K562 (cell line): ENCODE data around the gene TAS2R41. TPM values are rescaled to one million over a fixed set of nuclear protein-coding genes. Genes with fewer than 3 reads are reported as not detected.

Experiments
- ATAC-seq: fragments of 200-7000 bp; cut with Tn5 transposase; 3 replicates; pipeline ENCODE4 v1.9.1; 2020; ENCODE audit warnings: moderate library complexity
- BruUV-seq: library from RNA; stranded (reverse); fragments of 400-500 nt; replicated peaks from 2 replicates; lab custom pipeline; 2021; lab: Mats Ljungman, UMichigan
- CTCF ChIA-PET: fragments of 300-600 bp; formaldehyde crosslinking; extraction: SDS; loops from one replicate; lab custom pipeline; 2021; ENCODE audit warnings: low intra/inter-chr PET ratio; lab: Yijun Ruan, JAX
- POLR2A ChIA-PET: fragments of 300-600, 350-650 bp; sonication (Branson Sonifier 250); formaldehyde crosslinking; extraction: SDS; loops from one replicate; lab custom pipeline; 2021; ENCODE audit warnings: antibody characterized with exemption, inconsistent platforms; lab: Yijun Ruan, JAX
- DNase-seq, 4 experiments: peaks; one replicate each; pipeline versions ENCODE4 v3.0.0 to v3.0.0-alpha.2; 2011 to 2018; ENCODE audit warnings: low spot score in 3 of 4, mixed read lengths in 3 of 4; ENCODE audit errors: extremely low read depth in 1 of 4
- FAIRE-seq: peaks from 2 replicates; lab custom pipeline; 2011; peaks lifted over from hg19 to GRCh38; lab: Jason Lieb, UNC
- H2AFZ ChIP-seq: 2 replicates; pipeline ENCODE4 v1.6.0; 2011; ENCODE audit warnings: low read depth, low read length, control low read depth, inconsistent platforms
- H3K27ac ChIP-seq: fragments of 200-600 bp; 3 replicates; pipeline ENCODE4 v1.8.0; 2011; ENCODE audit warnings: low read depth, mild to moderate bottlenecking, control low read depth, inconsistent platforms, low read length, moderate library complexity, mixed read lengths; ENCODE audit errors: extremely low read depth
- H3K27me3 ChIP-seq, 2 experiments: fragments of 300-600 bp in 1 of 2; 2 replicates in 1 of 2; 3 replicates in 1 of 2; pipeline versions ENCODE4 v1.6.0 to v1.8.0; 2011; ENCODE audit warnings: inconsistent platforms in 2 of 2, low read length in 2 of 2, mild to moderate bottlenecking in 1 of 2, mixed read lengths in 1 of 2, moderate library complexity in 1 of 2; ENCODE audit not compliant: control insufficient read depth in 2 of 2, insufficient read depth in 2 of 2
- H3K36me3 ChIP-seq: fragments of 300-600 bp; 3 replicates; pipeline ENCODE4 v1.8.0; 2011; ENCODE audit warnings: mild to moderate bottlenecking, low read length, inconsistent platforms; ENCODE audit not compliant: control insufficient read depth, insufficient read depth
- H3K4me1 ChIP-seq, 2 experiments: fragments of 200-600 bp in 1 of 2; replicated peaks in 1 of 2; 2 replicates in 1 of 2; 3 replicates in 1 of 2; pipeline versions ENCODE4 v1.5.1 to v1.8.0; 2011; ENCODE audit warnings: inconsistent platforms in 2 of 2, low read length in 2 of 2, mild to moderate bottlenecking in 1 of 2, mixed read lengths in 1 of 2, moderate library complexity in 1 of 2; ENCODE audit not compliant: control insufficient read depth in 2 of 2, insufficient read depth in 2 of 2
- H3K4me2 ChIP-seq: 2 replicates; pipeline ENCODE4 v1.6.1; 2011; ENCODE audit warnings: low read length, control low read depth, inconsistent platforms, mixed read lengths; ENCODE audit not compliant: insufficient read depth
- H3K4me3 ChIP-seq: fragments of 200-600 bp; sonication (generic), shearing (Covaris generic); 2 replicates; pipeline ENCODE4 v1.5.1; 2016; ENCODE audit warnings: control low read depth, inconsistent platforms
- H3K79me2 ChIP-seq: fragments of 200-600 bp; 3 replicates; pipeline ENCODE4 v1.8.0; 2011; ENCODE audit warnings: low read length, inconsistent platforms; ENCODE audit not compliant: control insufficient read depth, insufficient read depth
- H3K9ac ChIP-seq, 2 experiments: 2 replicates each; pipeline versions ENCODE4 v1.6.0 to v1.6.1; 2011; ENCODE audit warnings: low read depth in 2 of 2, low read length in 2 of 2, control low read depth in 1 of 2, inconsistent platforms in 1 of 2, mild to moderate bottlenecking in 1 of 2, mixed read lengths in 1 of 2; ENCODE audit not compliant: insufficient read depth in 1 of 2
- H3K9me1 ChIP-seq: one replicate; pipeline ENCODE4 v1.6.0; 2011; ENCODE audit warnings: inconsistent platforms, mild to moderate bottlenecking, low read length, moderate library complexity; ENCODE audit not compliant: control insufficient read depth, insufficient read depth
- H3K9me3 ChIP-seq: replicated peaks from 2 replicates; pipeline ENCODE4 v1.5.1; 2011; ENCODE audit warnings: low read depth, low read length, inconsistent platforms; ENCODE audit not compliant: control insufficient read depth, insufficient read depth
- H4K20me1 ChIP-seq: replicated peaks from 2 replicates; pipeline ENCODE4 v1.6.1; 2011; ENCODE audit warnings: low read length, inconsistent platforms, mixed read lengths; ENCODE audit not compliant: control insufficient read depth, insufficient read depth
- CTCF ChIP-seq, 3 experiments: IDR thresholded peaks in 2 of 3; conservative IDR thresholded peaks in 1 of 3; 2 replicates each; pipeline ENCODE4 v1.5.1; 2011 to 2012; ENCODE audit warnings: low read length in 3 of 3, mild to moderate bottlenecking in 3 of 3, control low read depth in 2 of 3, improper control_type of control experiment in 1 of 3, inconsistent platforms in 1 of 3, low read depth in 1 of 3, mixed read lengths in 1 of 3, moderate library complexity in 1 of 3; ENCODE audit not compliant: insufficient read depth in 2 of 3
- ELF2 ChIP-seq: fragments of 250-450 bp; sonication (Bioruptor Pico); IDR thresholded peaks from 2 replicates; pipeline ENCODE4 v1.5.0; 2021; ENCODE audit warnings: mild to moderate bottlenecking
- EZH2 ChIP-seq: IDR thresholded peaks from 2 replicates; pipeline ENCODE4 v1.6.1; 2012; ENCODE audit warnings: low read depth, mild to moderate bottlenecking, inconsistent platforms, low read length, borderline replicate concordance
- FOSL1 ChIP-seq: fragments of 200-800 bp; sonication (Bioruptor generic); conservative IDR thresholded peaks from 2 replicates; pipeline ENCODE4 v1.6.1; 2016; ENCODE audit warnings: missing genetic modification characterization, missing compliant biosample characterization
- HLTF ChIP-seq: fragments of 450-650 bp; IDR thresholded peaks from 2 replicates; pipeline ENCODE4 v1.6.1; 2016
- MXI1 ChIP-seq: IDR thresholded peaks from 2 replicates; pipeline ENCODE4 v1.6.1; 2011; ENCODE audit warnings: low read depth, mild to moderate bottlenecking, improper control_type of control experiment, low read length
- RUNX1 ChIP-seq: sonication (generic); IDR thresholded peaks from 2 replicates; pipeline ENCODE4 v1.6.1; 2016; ENCODE audit warnings: antibody characterized with exemption, low read depth
- SUPT5H ChIP-seq: fragments of 450-650 bp; IDR thresholded peaks from 2 replicates; pipeline ENCODE4 v1.6.1; 2016
- TRIM24 ChIP-seq, 2 experiments: fragments of 450-650 bp; IDR thresholded peaks; 2 replicates each; pipeline ENCODE4 v1.6.1; 2016
- TRIM25 ChIP-seq: fragments of 450-650 bp; IDR thresholded peaks from 2 replicates; pipeline ENCODE4 v1.7.0; 2016; ENCODE audit warnings: borderline replicate concordance
- YBX1 ChIP-seq: fragments of 450-650 bp; IDR thresholded peaks from 2 replicates; pipeline ENCODE4 v1.7.1; 2016; ENCODE audit warnings: mild to moderate bottlenecking
- ZC3H8 ChIP-seq: fragments of 450-650 bp; IDR thresholded peaks from 2 replicates; pipeline ENCODE4 v1.6.1; 2017
- ZNF12 ChIP-seq: sonication (generic); formaldehyde crosslinking; IDR thresholded peaks from 2 replicates; pipeline ENCODE4 v1.4.0; 2020; ENCODE audit warnings: mild to moderate bottlenecking, missing genetic modification reagents
- WGBS: fragments of 100-300 bp; shearing (Covaris generic); methylation state at CpG from one replicate; pipeline ENCODE4 v1.1.6; 2016; ENCODE audit warnings: low coverage, mixed read lengths; ENCODE audit not compliant: insufficient coverage; ENCODE audit errors: missing lambda C conversion rate; 5-methylcytosine and 5-hydroxymethylcytosine counted together
- in situ Hi-C: fragments of 300-500 bp; cut with MboI; formaldehyde crosslinking; loops from 4 replicates; pipeline ENCODE4 v1.15.0; 2018; ENCODE audit warnings: inconsistent platforms, mixed read lengths
- intact Hi-C: fragments of 100-400 bp; cut with micrococcal nuclease; formaldehyde crosslinking; loops from 2 replicates; pipeline ENCODE4 v1.14.2; 2022
- polyA plus RNA-seq, 8 experiments: library from polyadenylated mRNA; depleted of rRNA in 4 of 8; stranded (reverse) in 5 of 8; unstranded in 3 of 8; fragments of >200 nt; fragmentation: Nextera tagmentation in 2 of 8; fragmentation: Illumina TruSeq in 1 of 8; extraction: Ambion mirVana in 2 of 8; extraction: Trizol in 1 of 8; gene quantifications; 2 replicates each; pipeline versions ENCODE4 v1.2.1 to v1.2.3, GENCODE V29; 2011 to 2014; ENCODE audit warnings: inconsistent platforms in 1 of 8, missing spikeins in 1 of 8
- total RNA-seq, 7 experiments: library from RNA; depleted of rRNA in 6 of 7; stranded (reverse); fragments of >200 nt in 6 of 7; fragmentation: Illumina TruSeq in 2 of 7; extraction: Trizol in 2 of 7; gene quantifications; 2 replicates each; pipeline versions ENCODE4 v1.2.1 to v1.2.3, GENCODE V29; 2011 to 2021; ENCODE audit warnings: low replicate concordance in 1 of 7

Gene TAS2R41
- total and polyA plus RNA-seq, 9 of the 15 experiments (the other 6 are each of a cell fraction or from before 2014, with no cell fraction given), result not detected

- Histone ChIP-seq H4K20me1 (no peaks in the 10 kb centered on the region), H3K9me1 (no peaks in the 10 kb centered on the region), H3K9me3 (no peaks in the 10 kb centered on the region), H3K27ac (no peak overlapping the region), H3K4me1 (no peaks in the 10 kb centered on the region; a peak in 1 of 5 replicates), H3K9ac (no peak overlapping the region), H2AFZ (no peak overlapping the region), H3K27me3 (peaks cover 21 to 27% of the 10 kb centered on the region in 2 experiments; a peak in 4 of 5 replicates), H3K4me2 (no peak overlapping the region), H3K79me2 (no peaks in the 10 kb centered on the region), H3K36me3 (no peaks in the 10 kb centered on the region), H3K4me3 (no peak overlapping the region)
- TF ChIP-seq TRIM25 (no peak), ZNF12 (no peak), TRIM24 (IDR thresholded peaks at IDR 0.05) (no peak), RUNX1 (no peak), SUPT5H (no peak), EZH2 (no peak), YBX1 (no peak), HLTF (no peak), MXI1 (no peak), ZC3H8 (no peak), FOSL1 (no peak), ELF2 (CRISPR knock-in tag) (no peak), CTCF (IDR thresholded peaks at IDR 0.05 in 2 of 3, conservative IDR thresholded peaks at IDR 0.05 in 1 of 3; ENCODE audit: insufficient read depth in 2 of 3, low read depth in 1 of 3, low read length in 3 of 3) (no peak)
- BruUV-seq, result no TSS peak
- ChIA-PET POLR2A (interaction anchor here (1.0 kb wide), 1 partner anchor 10 kb away, joined by 3 read pairs; no protein-coding TSS in a partner anchor), CTCF (no interaction called here)
- WGBS, result 0% methylated on average over 1 of the region's 1 CpG
- DNase-seq (no peak), ATAC-seq (no peak), FAIRE-seq (no peak)
- in situ Hi-C loops, result no loop called here
- intact Hi-C loops, result no loop called here
Observed at GRCh38 chr7:143444785-143445184, 32.9 kb upstream of the TAS2R41 start.
